ENCODE results near the gene HOXD3. TPM values are rescaled to one million over a fixed set of nuclear protein-coding genes. Genes with fewer than 3 reads are reported as not detected.

HOXD3 gene
- total and polyA plus RNA-seq, 9 of the 15 experiments (the other 6 are each of a cell fraction or from before 2014, with no cell fraction given), result not detected

GRCh38 chr2:176138526-176138922 lies 18.6 kb upstream of the HOXD3 start:
- FAIRE-seq (no peak), DNase-seq (ENCODE audit: extremely low read depth in 1 of 4, low spot score in 3 of 4) (no peak), ATAC-seq (no peak)
- no peak overlapping the region for H3K4me3 ChIP-seq
- BruUV-seq (replicated peaks), result no TSS peak
- WGBS (ENCODE audit: insufficient coverage, low coverage, missing lambda C conversion rate), result 16% methylated on average over 14 of the region's 14 CpGs
- H3K79me2 ChIP-seq (ENCODE audit: control insufficient read depth, insufficient read depth, low read length), result no peaks in the 10 kb centered on the region
- no peak overlapping the region for H3K4me2 ChIP-seq (ENCODE audit: insufficient read depth, low read length)
- no peak overlapping the region for H3K9ac ChIP-seq (ENCODE audit: insufficient read depth in 1 of 2, low read depth in 2 of 2, low read length in 2 of 2)
- no peaks in the 10 kb centered on the region for H3K36me3 ChIP-seq (ENCODE audit: control insufficient read depth, insufficient read depth, low read length)
- CTCF ChIA-PET (ENCODE audit: low intra/inter-chr PET ratio), result interaction anchor here (0.7 kb wide), 1 partner anchor 500 kb away, joined by 7 read pairs; no protein-coding TSS in a partner anchor
- intact Hi-C loops (cut with micrococcal nuclease), result no loop called here
- H2AFZ ChIP-seq (ENCODE audit: low read depth, low read length), result no peak overlapping the region
- TF ChIP-seq MTF1 (CRISPR knock-in tag; IDR thresholded peaks at IDR 0.05; ENCODE audit: borderline replicate concordance) (no peak), PCBP2 (IDR thresholded peaks at IDR 0.05; ENCODE audit: low read depth, low read length, poor library complexity, severe bottlenecking) (no peak), TEAD1 (CRISPR knock-in tag; IDR thresholded peaks at IDR 0.05) (no peak), ZBTB17 (CRISPR knock-in tag; IDR thresholded peaks at IDR 0.05) (no peak), NR3C1 (CRISPR knock-in tag; IDR thresholded peaks at IDR 0.05) (no peak), EGR1 (conservative IDR thresholded peaks at IDR 0.05) (no peak), KLF16 (IDR thresholded peaks at IDR 0.05) (no peak)
- TF ChIP-seq, protein P1, sequence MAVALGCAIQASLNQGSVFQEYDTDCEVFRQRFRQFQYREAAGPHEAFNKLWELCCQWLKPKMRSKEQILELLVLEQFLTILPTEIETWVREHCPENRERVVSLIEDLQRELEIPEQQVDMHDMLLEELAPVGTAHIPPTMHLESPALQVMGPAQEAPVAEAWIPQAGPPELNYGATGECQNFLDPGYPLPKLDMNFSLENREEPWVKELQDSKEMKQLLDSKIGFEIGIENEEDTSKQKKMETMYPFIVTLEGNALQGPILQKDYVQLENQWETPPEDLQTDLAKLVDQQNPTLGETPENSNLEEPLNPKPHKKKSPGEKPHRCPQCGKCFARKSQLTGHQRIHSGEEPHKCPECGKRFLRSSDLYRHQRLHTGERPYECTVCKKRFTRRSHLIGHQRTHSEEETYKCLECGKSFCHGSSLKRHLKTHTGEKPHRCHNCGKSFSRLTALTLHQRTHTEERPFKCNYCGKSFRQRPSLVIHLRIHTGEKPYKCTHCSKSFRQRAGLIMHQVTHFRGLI (CRISPR knock-in tag; IDR thresholded peaks at IDR 0.05), result no peak
- TF ChIP-seq, protein P2, sequence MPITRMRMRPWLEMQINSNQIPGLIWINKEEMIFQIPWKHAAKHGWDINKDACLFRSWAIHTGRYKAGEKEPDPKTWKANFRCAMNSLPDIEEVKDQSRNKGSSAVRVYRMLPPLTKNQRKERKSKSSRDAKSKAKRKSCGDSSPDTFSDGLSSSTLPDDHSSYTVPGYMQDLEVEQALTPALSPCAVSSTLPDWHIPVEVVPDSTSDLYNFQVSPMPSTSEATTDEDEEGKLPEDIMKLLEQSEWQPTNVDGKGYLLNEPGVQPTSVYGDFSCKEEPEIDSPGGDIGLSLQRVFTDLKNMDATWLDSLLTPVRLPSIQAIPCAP (CRISPR knock-in tag; IDR thresholded peaks at IDR 0.05; ENCODE audit: borderline replicate concordance), result no peak
- POLR2A ChIA-PET, result interaction anchor here (1.9 kb wide), 1 partner anchor 317 kb away, joined by 7 read pairs; no protein-coding TSS in a partner anchor
- H3K9me3 ChIP-seq (replicated peaks; ENCODE audit: control insufficient read depth, insufficient read depth, low read depth, low read length), result no peaks in the 10 kb centered on the region; the same call in 1 of the 2 replicates
- peaks cover 29 to 54% of the 10 kb centered on the region in 2 experiments; a peak in 4 of 5 replicates for H3K27me3 ChIP-seq (ENCODE audit: control insufficient read depth in 2 of 2, insufficient read depth in 2 of 2, low read length in 2 of 2)
- peaks cover 0 to 15% of the 10 kb centered on the region in 2 experiments; a peak in 2 of 5 replicates for H3K4me1 ChIP-seq (replicated peaks in 1 of 2; ENCODE audit: control insufficient read depth in 2 of 2, insufficient read depth in 2 of 2, low read length in 2 of 2)
- in situ Hi-C loops (cut with MboI), result loop anchor here (25.0 kb wide), 2 partner anchors 674 to 1624 kb away; no protein-coding TSS in a partner anchor
- H3K27ac ChIP-seq (ENCODE audit: extremely low read depth, low read depth, low read length), result no peak overlapping the region
- no peaks in the 10 kb centered on the region for H3K9me1 ChIP-seq (ENCODE audit: control insufficient read depth, insufficient read depth, low read length)
- no peaks in the 10 kb centered on the region for H4K20me1 ChIP-seq (replicated peaks; ENCODE audit: control insufficient read depth, insufficient read depth, low read length)

Measured in K562 (cell line).